ENCODE data around the gene CD6.

Gene CD6

DNA sequence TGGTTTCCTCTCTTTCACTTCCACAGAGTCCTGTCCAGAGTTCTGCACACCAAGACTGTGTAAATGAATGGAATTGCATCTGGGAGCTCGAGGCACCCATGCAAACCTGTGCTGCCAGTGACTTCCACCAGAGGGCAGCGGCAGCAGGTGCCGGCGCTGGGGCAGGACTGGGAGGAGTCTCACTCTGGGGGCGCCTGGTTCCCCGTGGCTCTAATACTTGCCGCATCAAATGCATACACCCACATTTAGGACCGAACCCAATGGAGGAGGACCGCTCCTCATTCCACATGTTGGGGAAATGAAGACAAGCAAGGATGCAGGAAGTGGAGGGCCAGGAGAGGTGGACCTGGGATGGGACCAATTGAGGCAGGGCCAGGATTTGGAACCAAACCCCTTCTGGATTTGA is 1.1 kb upstream of the CD6 start:
- no peak overlapping the region for H3K4me2 ChIP-seq (ENCODE audit: insufficient read depth, low read length)
- H3K4me1 ChIP-seq (ENCODE audit: insufficient read depth, low read length), result no peaks in the 10 kb centered on the region
- ATAC-seq (ENCODE audit: insufficient read depth, low read depth) (peak; percentile 78), DNase-seq (peak; percentile 65)
- peaks cover 33% of the 10 kb centered on the region for H3K27me3 ChIP-seq (ENCODE audit: insufficient read depth, low read length, poor library complexity)
- H3K9ac ChIP-seq (ENCODE audit: low read depth, low read length), result no peak overlapping the region
- H3K9me3 ChIP-seq (ENCODE audit: insufficient read depth, low read length, severe bottlenecking), result no peaks in the 10 kb centered on the region
- H3K79me2 ChIP-seq (ENCODE audit: insufficient read depth, low read length), result no peaks in the 10 kb centered on the region
- no peak overlapping the region for H3K4me3 ChIP-seq (ENCODE audit: low read depth in 1 of 2, low read length in 2 of 2)
- TF ChIP-seq CTCF (IDR thresholded peaks at IDR 0.05; ENCODE audit: borderline replicate concordance, extremely low read depth, low read length, poor library complexity, severe bottlenecking) (peak; percentile 84), EZH2 (IDR thresholded peaks at IDR 0.05; ENCODE audit: borderline replicate concordance, low read depth, low read length, severe bottlenecking) (no peak)
- H3K36me3 ChIP-seq (ENCODE audit: insufficient read depth, low read length), result no peaks in the 10 kb centered on the region
- no peaks in the 10 kb centered on the region for H4K20me1 ChIP-seq (ENCODE audit: insufficient read depth, low read length)
- no peak overlapping the region for H3K27ac ChIP-seq (ENCODE audit: low read length)
- H2AFZ ChIP-seq (ENCODE audit: low read depth, low read length), result no peak overlapping the region

DNA sequence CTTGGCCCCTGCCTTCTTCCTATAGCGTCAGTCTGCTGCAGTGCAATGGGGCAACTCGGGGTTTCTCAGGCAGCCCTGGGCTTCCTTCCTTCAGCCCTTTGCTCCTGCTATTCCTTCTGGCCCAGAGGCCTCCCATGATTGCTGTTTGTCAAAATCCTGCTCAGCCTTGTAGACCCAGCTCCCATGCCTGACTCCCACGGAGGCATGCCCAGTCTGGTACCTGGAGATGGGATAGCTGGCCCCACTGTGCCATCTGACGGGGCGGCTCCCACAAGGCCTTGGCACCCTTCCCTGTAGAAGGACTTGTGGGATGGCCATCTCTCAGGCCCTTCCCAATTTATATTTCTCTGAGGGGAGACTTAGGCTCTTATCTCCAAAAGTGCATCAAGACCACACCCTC is 590 bp upstream of the CD6 start:
- Histone ChIP-seq H3K27me3 (ENCODE audit: insufficient read depth, low read length, poor library complexity) (peaks cover 33% of the 10 kb centered on the region), H3K27ac (ENCODE audit: low read length) (no peak overlapping the region), H3K4me1 (ENCODE audit: insufficient read depth, low read length) (no peaks in the 10 kb centered on the region), H3K36me3 (ENCODE audit: insufficient read depth, low read length) (no peaks in the 10 kb centered on the region), H3K9me3 (ENCODE audit: insufficient read depth, low read length, severe bottlenecking) (no peaks in the 10 kb centered on the region), H2AFZ (ENCODE audit: low read depth, low read length) (no peak overlapping the region), H3K79me2 (ENCODE audit: insufficient read depth, low read length) (no peaks in the 10 kb centered on the region), H3K9ac (ENCODE audit: low read depth, low read length) (no peak overlapping the region), H3K4me2 (ENCODE audit: insufficient read depth, low read length) (no peak overlapping the region), H3K4me3 (ENCODE audit: low read depth in 1 of 2, low read length in 2 of 2) (no peak overlapping the region), H4K20me1 (ENCODE audit: insufficient read depth, low read length) (no peaks in the 10 kb centered on the region)
- no peak for TF ChIP-seq EZH2 (IDR thresholded peaks at IDR 0.05; ENCODE audit: borderline replicate concordance, low read depth, low read length, severe bottlenecking)
- no peak for TF ChIP-seq CTCF (IDR thresholded peaks at IDR 0.05; ENCODE audit: borderline replicate concordance, extremely low read depth, low read length, poor library complexity, severe bottlenecking)
- DNase-seq, result no peak
- ATAC-seq (ENCODE audit: insufficient read depth, low read depth), result no peak

DNA sequence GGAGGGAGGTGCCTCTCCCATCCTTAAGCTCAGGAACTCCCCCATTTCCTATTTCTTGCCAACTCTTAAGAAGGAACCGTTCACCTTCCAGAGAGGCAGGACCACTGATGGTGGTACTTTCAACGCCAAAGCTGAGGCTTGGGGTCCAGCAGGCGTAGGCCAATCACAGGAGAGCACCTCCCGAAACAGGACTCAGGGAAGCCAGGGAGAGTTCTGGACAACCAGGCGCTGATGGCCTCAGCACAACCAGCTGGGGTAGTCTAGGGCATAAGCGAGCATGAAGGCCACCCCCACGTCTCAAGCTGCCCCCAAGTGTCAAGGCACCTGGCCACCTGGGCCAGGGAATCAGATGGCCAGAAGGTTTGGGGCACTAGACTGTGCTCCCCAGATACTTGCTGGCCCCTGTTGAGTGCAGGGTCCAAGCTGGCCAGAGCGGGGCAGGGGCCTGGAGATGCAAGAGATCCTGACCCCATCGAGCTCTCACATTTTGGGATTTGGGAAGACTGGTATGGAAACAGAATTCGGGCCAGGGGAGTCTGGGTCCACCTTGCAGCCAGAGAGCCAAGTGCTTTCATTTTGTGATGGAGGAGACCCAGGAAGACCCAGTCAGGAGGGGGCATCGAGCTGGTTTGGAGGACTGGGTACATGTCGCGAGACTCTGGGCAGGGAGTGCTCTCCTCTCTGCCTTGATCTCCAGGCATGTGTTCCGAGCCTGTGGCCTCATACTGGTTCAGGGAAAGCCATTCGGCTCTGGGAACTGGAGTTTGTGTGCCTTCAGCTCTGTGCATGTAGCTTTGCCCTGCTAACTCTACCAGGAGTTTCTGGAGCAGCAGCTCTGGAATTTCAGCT is 926 bp downstream of the CD6 start:
- H3K4me3 ChIP-seq (ENCODE audit: low read depth in 1 of 2, low read length in 2 of 2), result no peak overlapping the region
- no peaks in the 10 kb centered on the region for H3K4me1 ChIP-seq (ENCODE audit: insufficient read depth, low read length)
- no peak for TF ChIP-seq CTCF (IDR thresholded peaks at IDR 0.05; ENCODE audit: borderline replicate concordance, extremely low read depth, low read length, poor library complexity, severe bottlenecking)
- H3K9ac ChIP-seq (ENCODE audit: low read depth, low read length), result no peak overlapping the region
- no peaks in the 10 kb centered on the region for H3K36me3 ChIP-seq (ENCODE audit: insufficient read depth, low read length)
- no peak overlapping the region for H3K27ac ChIP-seq (ENCODE audit: low read length)
- no peak overlapping the region for H2AFZ ChIP-seq (ENCODE audit: low read depth, low read length)
- H4K20me1 ChIP-seq (ENCODE audit: insufficient read depth, low read length), result no peaks in the 10 kb centered on the region
- no peaks in the 10 kb centered on the region for H3K9me3 ChIP-seq (ENCODE audit: insufficient read depth, low read length, severe bottlenecking)
- DNase-seq (no peak), ATAC-seq (ENCODE audit: insufficient read depth, low read depth) (no peak)
- no peaks in the 10 kb centered on the region for H3K79me2 ChIP-seq (ENCODE audit: insufficient read depth, low read length)
- no peak overlapping the region for H3K4me2 ChIP-seq (ENCODE audit: insufficient read depth, low read length)
- H3K27me3 ChIP-seq (ENCODE audit: insufficient read depth, low read length, poor library complexity), result peaks cover 33% of the 10 kb centered on the region

Measured in DND-41 (cell line).